Measurements from ENCODE around the gene PRDM16.
"Not testable (repeated sequence)": the region's sequence is repeated elsewhere in the genome, so short reads cannot be mapped to it uniquely, and the experiment has no call there.

Gene PRDM16

GRCh38 chr1:3277623-3278022 lies 208.6 kb downstream of the PRDM16 start:
- Histone ChIP-seq H3K27ac (ENCODE audit: low read length) (no peak overlapping the region), H3K4me3 (ENCODE audit: low read length in 2 of 2) (no peak overlapping the region), H3K9ac (ENCODE audit: low read length in 2 of 2) (no peak overlapping the region), H3K4me1 (ENCODE audit: control insufficient read depth, insufficient read depth, low read length) (peaks cover 7% of the 10 kb centered on the region), H3K36me3 (ENCODE audit: control insufficient read depth in 2 of 2, insufficient read depth in 2 of 2, low read length in 2 of 2) (no peaks in the 10 kb centered on the region), H3K9me3 (ENCODE audit: control insufficient read depth in 2 of 2, low read length in 2 of 2) (no peaks in the 10 kb centered on the region), H3K27me3 (ENCODE audit: control insufficient read depth in 1 of 2, insufficient read depth in 2 of 2, low read length in 2 of 2) (peaks cover 0 to 3% of the 10 kb centered on the region in 2 donors)

- Histone ChIP-seq H3K4me1 (ENCODE audit: control insufficient read depth, insufficient read depth, low read length) (peaks cover 11% of the 10 kb centered on the region), H3K4me3 (ENCODE audit: low read length in 2 of 2) (no peak overlapping the region), H3K27ac (ENCODE audit: low read length) (no peak overlapping the region), H3K9me3 (ENCODE audit: control insufficient read depth in 2 of 2, low read length in 2 of 2) (no peaks in the 10 kb centered on the region), H3K36me3 (ENCODE audit: control insufficient read depth in 2 of 2, insufficient read depth in 2 of 2, low read length in 2 of 2) (no peaks in the 10 kb centered on the region), H3K9ac (ENCODE audit: low read length in 2 of 2) (no peak overlapping the region), H3K27me3 (ENCODE audit: control insufficient read depth in 1 of 2, insufficient read depth in 2 of 2, low read length in 2 of 2) (peaks cover 6 to 12% of the 10 kb centered on the region in 2 donors)
Measured at GRCh38 chr1:3278416-3279181, 209.6 kb downstream of the PRDM16 start.

- H3K27me3 ChIP-seq (ENCODE audit: control insufficient read depth in 1 of 2, insufficient read depth in 2 of 2, low read length in 2 of 2): peaks cover 11 to 13% of the 10 kb centered on the region in 2 donors
- H3K4me1 ChIP-seq (ENCODE audit: control insufficient read depth, insufficient read depth, low read length): peaks cover 15% of the 10 kb centered on the region
- no peak overlapping the region for H3K4me3 ChIP-seq (ENCODE audit: low read length in 2 of 2)
- no peak overlapping the region for H3K9ac ChIP-seq (ENCODE audit: low read length in 2 of 2)
- H3K9me3 ChIP-seq (ENCODE audit: control insufficient read depth in 2 of 2, low read length in 2 of 2): no peaks in the 10 kb centered on the region
- no peaks in the 10 kb centered on the region for H3K36me3 ChIP-seq (ENCODE audit: control insufficient read depth in 2 of 2, insufficient read depth in 2 of 2, low read length in 2 of 2)
- H3K27ac ChIP-seq (ENCODE audit: low read length): no peak overlapping the region
Measured at GRCh38 chr1:3279182-3279470, 210.1 kb downstream of the PRDM16 start.

GRCh38 chr1:3281735-3282134 lies 212.7 kb downstream of the PRDM16 start:
- H3K27me3 ChIP-seq (ENCODE audit: control insufficient read depth in 1 of 2, insufficient read depth in 2 of 2, low read length in 2 of 2): peaks cover 13 to 19% of the 10 kb centered on the region in 2 donors
- peaks cover 13% of the 10 kb centered on the region for H3K4me1 ChIP-seq (ENCODE audit: control insufficient read depth, insufficient read depth, low read length)
- no peaks in the 10 kb centered on the region for H3K36me3 ChIP-seq (ENCODE audit: control insufficient read depth in 2 of 2, insufficient read depth in 2 of 2, low read length in 2 of 2)
- H3K9me3 ChIP-seq (ENCODE audit: control insufficient read depth in 2 of 2, low read length in 2 of 2): no peaks in the 10 kb centered on the region
- no peak overlapping the region for H3K9ac ChIP-seq (ENCODE audit: low read length in 2 of 2)
- no peak overlapping the region for H3K27ac ChIP-seq (ENCODE audit: low read length)
- H3K4me3 ChIP-seq (ENCODE audit: low read length in 2 of 2): no peak overlapping the region

GRCh38 chr1:3282186-3282585 lies 213.2 kb downstream of the PRDM16 start:
- no peak overlapping the region for H3K9ac ChIP-seq (ENCODE audit: low read length in 2 of 2)
- H3K4me1 ChIP-seq (ENCODE audit: control insufficient read depth, insufficient read depth, low read length): peaks cover 9% of the 10 kb centered on the region
- H3K36me3 ChIP-seq (ENCODE audit: control insufficient read depth in 2 of 2, insufficient read depth in 2 of 2, low read length in 2 of 2): no peaks in the 10 kb centered on the region
- no peak overlapping the region for H3K27ac ChIP-seq (ENCODE audit: low read length)
- no peak overlapping the region for H3K4me3 ChIP-seq (ENCODE audit: low read length in 2 of 2)
- H3K27me3 ChIP-seq (ENCODE audit: control insufficient read depth in 1 of 2, insufficient read depth in 2 of 2, low read length in 2 of 2): peaks cover 15 to 19% of the 10 kb centered on the region in 2 donors
- H3K9me3 ChIP-seq (ENCODE audit: control insufficient read depth in 2 of 2, low read length in 2 of 2): no peaks in the 10 kb centered on the region

- no peak overlapping the region for H3K4me3 ChIP-seq (ENCODE audit: low read length in 2 of 2)
- H3K36me3 ChIP-seq (ENCODE audit: control insufficient read depth in 2 of 2, insufficient read depth in 2 of 2, low read length in 2 of 2): no peaks in the 10 kb centered on the region
- H3K27me3 ChIP-seq (ENCODE audit: control insufficient read depth in 1 of 2, insufficient read depth in 2 of 2, low read length in 2 of 2): peaks cover 15 to 19% of the 10 kb centered on the region in 2 donors
- H3K9me3 ChIP-seq (ENCODE audit: control insufficient read depth in 2 of 2, low read length in 2 of 2): no peaks in the 10 kb centered on the region
- peaks cover 9% of the 10 kb centered on the region for H3K4me1 ChIP-seq (ENCODE audit: control insufficient read depth, insufficient read depth, low read length)
- H3K9ac ChIP-seq (ENCODE audit: low read length in 2 of 2): no peak overlapping the region
- H3K27ac ChIP-seq (ENCODE audit: low read length): no peak overlapping the region
Measured at GRCh38 chr1:3282656-3283430, 213.8 kb downstream of the PRDM16 start.

GRCh38 chr1:3283849-3284248 lies 214.8 kb downstream of the PRDM16 start:
- Histone ChIP-seq H3K27me3 (ENCODE audit: control insufficient read depth in 1 of 2, insufficient read depth in 2 of 2, low read length in 2 of 2) (peaks cover 15 to 19% of the 10 kb centered on the region in 2 donors), H3K4me3 (ENCODE audit: low read length in 2 of 2) (no peak overlapping the region), H3K9ac (ENCODE audit: low read length in 2 of 2) (peak overlapping the region in 1 of 2 donors; percentile 14), H3K9me3 (ENCODE audit: control insufficient read depth in 2 of 2, low read length in 2 of 2) (no peaks in the 10 kb centered on the region), H3K27ac (ENCODE audit: low read length) (no peak overlapping the region), H3K36me3 (ENCODE audit: control insufficient read depth in 2 of 2, insufficient read depth in 2 of 2, low read length in 2 of 2) (no peaks in the 10 kb centered on the region), H3K4me1 (ENCODE audit: control insufficient read depth, insufficient read depth, low read length) (peaks cover 9% of the 10 kb centered on the region)

GRCh38 chr1:3284691-3285090 lies 215.7 kb downstream of the PRDM16 start:
- Histone ChIP-seq H3K4me1 (ENCODE audit: control insufficient read depth, insufficient read depth, low read length) (peaks cover 9% of the 10 kb centered on the region), H3K27ac (ENCODE audit: low read length) (no peak overlapping the region), H3K9me3 (ENCODE audit: control insufficient read depth in 2 of 2, low read length in 2 of 2) (no peaks in the 10 kb centered on the region), H3K27me3 (ENCODE audit: control insufficient read depth in 1 of 2, insufficient read depth in 2 of 2, low read length in 2 of 2) (peaks cover 15 to 21% of the 10 kb centered on the region in 2 donors), H3K9ac (ENCODE audit: low read length in 2 of 2) (no peak overlapping the region), H3K4me3 (ENCODE audit: low read length in 2 of 2) (no peak overlapping the region), H3K36me3 (ENCODE audit: control insufficient read depth in 2 of 2, insufficient read depth in 2 of 2, low read length in 2 of 2) (no peaks in the 10 kb centered on the region)

GRCh38 chr1:3285106-3285740 lies 216.2 kb downstream of the PRDM16 start:
- Histone ChIP-seq H3K4me1 (ENCODE audit: control insufficient read depth, insufficient read depth, low read length) (peaks cover 9% of the 10 kb centered on the region), H3K36me3 (ENCODE audit: control insufficient read depth in 2 of 2, insufficient read depth in 2 of 2, low read length in 2 of 2) (no peaks in the 10 kb centered on the region), H3K27me3 (ENCODE audit: control insufficient read depth in 1 of 2, insufficient read depth in 2 of 2, low read length in 2 of 2) (peaks cover 15 to 21% of the 10 kb centered on the region in 2 donors)

GRCh38 chr1:3287095-3287494 lies 218.1 kb downstream of the PRDM16 start:
- H3K27ac ChIP-seq (ENCODE audit: low read length); H3K9me3 ChIP-seq (ENCODE audit: control insufficient read depth in 2 of 2, low read length in 2 of 2); H3K4me1 ChIP-seq (ENCODE audit: control insufficient read depth, insufficient read depth, low read length); H3K36me3 ChIP-seq (ENCODE audit: control insufficient read depth in 2 of 2, insufficient read depth in 2 of 2, low read length in 2 of 2); H3K4me3 ChIP-seq (ENCODE audit: low read length in 2 of 2); H3K9ac ChIP-seq (ENCODE audit: low read length in 2 of 2): not testable (repeated sequence)
- peaks cover 15 to 21% of the 10 kb centered on the region in 2 donors for H3K27me3 ChIP-seq (ENCODE audit: control insufficient read depth in 1 of 2, insufficient read depth in 2 of 2, low read length in 2 of 2)

More at GRCh38 chr1:3285106-3285740, 216.2 kb downstream of the PRDM16 start:
- Histone ChIP-seq H3K27ac (ENCODE audit: low read length) (no peak overlapping the region), H3K4me3 (ENCODE audit: low read length in 2 of 2) (no peak overlapping the region), H3K9me3 (ENCODE audit: control insufficient read depth in 2 of 2, low read length in 2 of 2) (no peaks in the 10 kb centered on the region), H3K9ac (ENCODE audit: low read length in 2 of 2) (no peak overlapping the region)
